ENCODE measurements around the gene EIF3F. TPM values are rescaled to one million over a fixed set of nuclear protein-coding genes. Genes with fewer than 3 reads are reported as not detected.

The EIF3F gene
- total and polyA plus RNA-seq, 9 of the 15 experiments (the other 6 are each of a cell fraction or from before 2014, with no cell fraction given): 50.1 to 259 (median 135) TPM

DNA sequence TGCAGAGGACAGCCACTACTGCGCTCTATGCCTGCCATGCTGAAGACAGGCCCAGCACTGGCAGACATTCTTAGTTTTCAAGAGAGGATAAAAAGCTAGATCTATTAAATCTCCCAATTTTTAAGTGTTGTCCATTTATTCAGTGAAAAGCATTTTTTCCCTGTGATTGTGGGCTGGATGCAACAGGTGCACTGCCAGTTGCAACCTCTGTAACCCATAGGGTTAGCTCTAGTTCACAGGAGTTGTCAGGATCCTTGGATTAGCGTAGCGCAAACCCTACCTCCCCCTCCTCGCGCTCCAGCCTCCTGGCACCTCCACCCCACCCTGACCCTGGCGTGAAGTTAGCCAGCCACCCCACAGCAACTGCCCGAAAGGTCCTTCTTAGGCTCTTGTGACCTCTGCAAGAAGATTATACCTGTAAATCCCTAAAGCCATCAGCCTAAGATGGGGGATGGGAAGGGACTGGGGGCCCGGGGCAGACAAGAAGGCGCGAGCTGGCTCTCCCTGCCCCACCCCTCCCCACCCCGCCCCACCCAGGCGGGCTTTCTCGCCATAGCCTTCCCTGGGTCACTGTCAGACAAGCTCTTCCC, 30.9 kb downstream of the EIF3F start:
- under 1% methylated on average over 8 of the region's 13 CpGs for WGBS (ENCODE audit: insufficient coverage, low coverage, missing lambda C conversion rate)
- Histone ChIP-seq H3K9me3 (replicated peaks; ENCODE audit: control insufficient read depth, insufficient read depth, low read depth, low read length) (no peaks in the 10 kb centered on the region), H3K4me2 (ENCODE audit: insufficient read depth, low read length) (no peak overlapping the region), H3K9me1 (ENCODE audit: control insufficient read depth, insufficient read depth, low read length) (no peaks in the 10 kb centered on the region), H3K4me3 (no peak overlapping the region), H3K79me2 (ENCODE audit: control insufficient read depth, insufficient read depth, low read length) (no peaks in the 10 kb centered on the region), H4K20me1 (replicated peaks; ENCODE audit: control insufficient read depth, insufficient read depth, low read length) (no peaks in the 10 kb centered on the region), H3K9ac (ENCODE audit: insufficient read depth in 1 of 2, low read depth in 2 of 2, low read length in 2 of 2) (no peak overlapping the region), H3K27me3 (ENCODE audit: control insufficient read depth in 2 of 2, insufficient read depth in 2 of 2, low read length in 2 of 2) (peaks cover 12 to 36% of the 10 kb centered on the region in 2 experiments; a peak in 4 of 5 replicates), H2AFZ (ENCODE audit: low read depth, low read length) (no peak overlapping the region), H3K36me3 (ENCODE audit: control insufficient read depth, insufficient read depth, low read length) (no peaks in the 10 kb centered on the region), H3K27ac (ENCODE audit: extremely low read depth, low read depth, low read length) (no peak overlapping the region), H3K4me1 (replicated peaks in 1 of 2; ENCODE audit: control insufficient read depth in 2 of 2, insufficient read depth in 2 of 2, low read length in 2 of 2) (peaks cover 0 to 11% of the 10 kb centered on the region in 2 experiments; a peak in 2 of 5 replicates)
- in situ Hi-C loops (cut with MboI) (no loop called here), intact Hi-C loops (cut with micrococcal nuclease) (no loop called here)
- ChIA-PET CTCF (ENCODE audit: low intra/inter-chr PET ratio) (no interaction called here), POLR2A (interaction anchor here (0.6 to 2.1 kb wide), 2 partner anchors 12 to 1385 kb away, joined by 3 to 9 read pairs; no protein-coding TSS in a partner anchor)
- DNase-seq (ENCODE audit: extremely low read depth in 1 of 4, low spot score in 3 of 4) (no peak), FAIRE-seq (no peak), ATAC-seq (no peak)
- TF ChIP-seq NBN (IDR thresholded peaks at IDR 0.05; ENCODE audit: low read depth) (no peak), MCM7 (IDR thresholded peaks at IDR 0.05) (no peak), ZNF140 (CRISPR knock-in tag; IDR thresholded peaks at IDR 0.05) (no peak), ZSCAN32 (CRISPR knock-in tag; IDR thresholded peaks at IDR 0.05) (no peak), ZKSCAN3 (CRISPR knock-in tag; IDR thresholded peaks at IDR 0.05) (no peak), ZC3H11A (IDR thresholded peaks at IDR 0.05; ENCODE audit: low read depth, low read length) (no peak), SMC3 (conservative IDR thresholded peaks at IDR 0.05; ENCODE audit: insufficient read depth, low read depth, low read length) (no peak)
- TF ChIP-seq, protein P1, sequence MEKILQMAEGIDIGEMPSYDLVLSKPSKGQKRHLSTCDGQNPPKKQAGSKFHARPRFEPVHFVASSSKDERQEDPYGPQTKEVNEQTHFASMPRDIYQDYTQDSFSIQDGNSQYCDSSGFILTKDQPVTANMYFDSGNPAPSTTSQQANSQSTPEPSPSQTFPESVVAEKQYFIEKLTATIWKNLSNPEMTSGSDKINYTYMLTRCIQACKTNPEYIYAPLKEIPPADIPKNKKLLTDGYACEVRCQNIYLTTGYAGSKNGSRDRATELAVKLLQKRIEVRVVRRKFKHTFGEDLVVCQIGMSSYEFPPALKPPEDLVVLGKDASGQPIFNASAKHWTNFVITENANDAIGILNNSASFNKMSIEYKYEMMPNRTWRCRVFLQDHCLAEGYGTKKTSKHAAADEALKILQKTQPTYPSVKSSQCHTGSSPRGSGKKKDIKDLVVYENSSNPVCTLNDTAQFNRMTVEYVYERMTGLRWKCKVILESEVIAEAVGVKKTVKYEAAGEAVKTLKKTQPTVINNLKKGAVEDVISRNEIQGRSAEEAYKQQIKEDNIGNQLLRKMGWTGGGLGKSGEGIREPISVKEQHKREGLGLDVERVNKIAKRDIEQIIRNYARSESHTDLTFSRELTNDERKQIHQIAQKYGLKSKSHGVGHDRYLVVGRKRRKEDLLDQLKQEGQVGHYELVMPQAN (IDR thresholded peaks at IDR 0.05; ENCODE audit: borderline replicate concordance): no peak
- TF ChIP-seq, protein P2, sequence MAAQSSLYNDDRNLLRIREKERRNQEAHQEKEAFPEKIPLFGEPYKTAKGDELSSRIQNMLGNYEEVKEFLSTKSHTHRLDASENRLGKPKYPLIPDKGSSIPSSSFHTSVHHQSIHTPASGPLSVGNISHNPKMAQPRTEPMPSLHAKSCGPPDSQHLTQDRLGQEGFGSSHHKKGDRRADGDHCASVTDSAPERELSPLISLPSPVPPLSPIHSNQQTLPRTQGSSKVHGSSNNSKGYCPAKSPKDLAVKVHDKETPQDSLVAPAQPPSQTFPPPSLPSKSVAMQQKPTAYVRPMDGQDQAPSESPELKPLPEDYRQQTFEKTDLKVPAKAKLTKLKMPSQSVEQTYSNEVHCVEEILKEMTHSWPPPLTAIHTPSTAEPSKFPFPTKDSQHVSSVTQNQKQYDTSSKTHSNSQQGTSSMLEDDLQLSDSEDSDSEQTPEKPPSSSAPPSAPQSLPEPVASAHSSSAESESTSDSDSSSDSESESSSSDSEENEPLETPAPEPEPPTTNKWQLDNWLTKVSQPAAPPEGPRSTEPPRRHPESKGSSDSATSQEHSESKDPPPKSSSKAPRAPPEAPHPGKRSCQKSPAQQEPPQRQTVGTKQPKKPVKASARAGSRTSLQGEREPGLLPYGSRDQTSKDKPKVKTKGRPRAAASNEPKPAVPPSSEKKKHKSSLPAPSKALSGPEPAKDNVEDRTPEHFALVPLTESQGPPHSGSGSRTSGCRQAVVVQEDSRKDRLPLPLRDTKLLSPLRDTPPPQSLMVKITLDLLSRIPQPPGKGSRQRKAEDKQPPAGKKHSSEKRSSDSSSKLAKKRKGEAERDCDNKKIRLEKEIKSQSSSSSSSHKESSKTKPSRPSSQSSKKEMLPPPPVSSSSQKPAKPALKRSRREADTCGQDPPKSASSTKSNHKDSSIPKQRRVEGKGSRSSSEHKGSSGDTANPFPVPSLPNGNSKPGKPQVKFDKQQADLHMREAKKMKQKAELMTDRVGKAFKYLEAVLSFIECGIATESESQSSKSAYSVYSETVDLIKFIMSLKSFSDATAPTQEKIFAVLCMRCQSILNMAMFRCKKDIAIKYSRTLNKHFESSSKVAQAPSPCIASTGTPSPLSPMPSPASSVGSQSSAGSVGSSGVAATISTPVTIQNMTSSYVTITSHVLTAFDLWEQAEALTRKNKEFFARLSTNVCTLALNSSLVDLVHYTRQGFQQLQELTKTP (IDR thresholded peaks at IDR 0.05; ENCODE audit: low read depth in 1 of 2, partially characterized antibody in 2 of 2): no peak
- TF ChIP-seq, protein P3, sequence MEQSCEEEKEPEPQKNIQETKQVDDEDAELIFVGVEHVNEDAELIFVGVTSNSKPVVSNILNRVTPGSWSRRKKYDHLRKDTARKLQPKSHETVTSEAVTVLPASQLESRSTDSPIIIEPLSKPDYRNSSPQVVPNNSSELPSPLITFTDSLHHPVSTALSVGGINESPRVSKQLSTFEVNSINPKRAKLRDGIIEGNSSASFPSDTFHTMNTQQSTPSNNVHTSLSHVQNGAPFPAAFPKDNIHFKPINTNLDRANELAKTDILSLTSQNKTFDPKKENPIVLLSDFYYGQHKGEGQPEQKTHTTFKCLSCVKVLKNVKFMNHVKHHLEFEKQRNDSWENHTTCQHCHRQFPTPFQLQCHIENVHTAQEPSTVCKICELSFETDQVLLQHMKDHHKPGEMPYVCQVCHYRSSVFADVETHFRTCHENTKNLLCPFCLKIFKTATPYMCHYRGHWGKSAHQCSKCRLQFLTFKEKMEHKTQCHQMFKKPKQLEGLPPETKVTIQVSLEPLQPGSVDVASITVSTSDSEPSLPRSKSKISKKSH (CRISPR knock-in tag; IDR thresholded peaks at IDR 0.05): no peak
- no TSS peak for BruUV-seq (replicated peaks)

Data from K562 (cell line).